ENCODE measurements around the gene CTIF. TPM values are rescaled to one million over a fixed set of nuclear protein-coding genes. Genes with fewer than 3 reads are reported as not detected.

Gene CTIF
- total RNA-seq, 4 donors from 2014 or later = 29.0 to 61.5 (median 37.7) TPM

GRCh38 chr18:48660346-48661228 lies 121.8 kb downstream of the CTIF start:
- TF ChIP-seq CTCF (IDR thresholded peaks at IDR 0.05) (no peak), EP300 (IDR thresholded peaks at IDR 0.05) (no peak), POLR2AphosphoS5 (IDR thresholded peaks at IDR 0.05) (no peak), POLR2A (IDR thresholded peaks at IDR 0.05) (no peak)
- H3K36me3 ChIP-seq = peaks cover 4% of the 10 kb centered on the region
- H3K27ac ChIP-seq = no peak overlapping the region
- no peak overlapping the region for H3K4me3 ChIP-seq
- no peaks in the 10 kb centered on the region for H3K27me3 ChIP-seq
- H3K4me1 ChIP-seq = peaks cover 7% of the 10 kb centered on the region
- no peaks in the 10 kb centered on the region for H3K9me3 ChIP-seq
- peak in 1 of 2 donors; percentile 65 for DNase-seq (ENCODE audit: low spot score in 2 of 2)
- 92% methylated on average over 7 of the region's 7 CpGs for WGBS

GRCh38 chr18:48661421-48661820 lies 122.6 kb downstream of the CTIF start:
- 77% methylated on average over 7 of the region's 7 CpGs for WGBS
- peaks cover 12% of the 10 kb centered on the region for H3K36me3 ChIP-seq
- H3K4me1 ChIP-seq = peaks cover 7% of the 10 kb centered on the region
- H3K27me3 ChIP-seq = no peaks in the 10 kb centered on the region
- peak in 1 of 2 donors; percentile 54 for DNase-seq (ENCODE audit: low spot score in 2 of 2)
- H3K4me3 ChIP-seq = no peak overlapping the region
- H3K9me3 ChIP-seq = no peaks in the 10 kb centered on the region
- H3K27ac ChIP-seq = no peak overlapping the region
- TF ChIP-seq POLR2AphosphoS5 (IDR thresholded peaks at IDR 0.05) (no peak), EP300 (IDR thresholded peaks at IDR 0.05) (no peak), CTCF (IDR thresholded peaks at IDR 0.05) (no peak), POLR2A (IDR thresholded peaks at IDR 0.05) (no peak)

- no peak for TF ChIP-seq POLR2A (IDR thresholded peaks at IDR 0.05)
- TF ChIP-seq POLR2AphosphoS5 (IDR thresholded peaks at IDR 0.05) = no peak
- no peak for TF ChIP-seq CTCF (IDR thresholded peaks at IDR 0.05)
- TF ChIP-seq EP300 (IDR thresholded peaks at IDR 0.05) = no peak
- H3K27me3 ChIP-seq = no peaks in the 10 kb centered on the region
- peak overlapping the region; percentile 16 for H3K27ac ChIP-seq
- no peak overlapping the region for H3K4me3 ChIP-seq
- H3K9me3 ChIP-seq = no peaks in the 10 kb centered on the region
- WGBS = 74% methylated on average over 9 of the region's 9 CpGs
- H3K36me3 ChIP-seq = peaks cover 16% of the 10 kb centered on the region
- peak in 1 of 2 donors; percentile 58 for DNase-seq (ENCODE audit: low spot score in 2 of 2)
- H3K4me1 ChIP-seq = peaks cover 7% of the 10 kb centered on the region
Measured at GRCh38 chr18:48662011-48662661, 123.3 kb downstream of the CTIF start.

GRCh38 chr18:48663096-48663930 lies 124.5 kb downstream of the CTIF start:
- peak in 1 of 2 donors; percentile 71 for DNase-seq (ENCODE audit: low spot score in 2 of 2)
- WGBS = 91% methylated on average over 13 of the region's 14 CpGs
- no peak overlapping the region for H3K27ac ChIP-seq
- H3K4me1 ChIP-seq = peaks cover 7% of the 10 kb centered on the region
- H3K27me3 ChIP-seq = no peaks in the 10 kb centered on the region
- TF ChIP-seq POLR2A (IDR thresholded peaks at IDR 0.05) (no peak), POLR2AphosphoS5 (IDR thresholded peaks at IDR 0.05) (no peak), CTCF (IDR thresholded peaks at IDR 0.05) (no peak), EP300 (IDR thresholded peaks at IDR 0.05) (no peak)
- peaks cover 21% of the 10 kb centered on the region for H3K36me3 ChIP-seq
- H3K4me3 ChIP-seq = no peak overlapping the region
- H3K9me3 ChIP-seq = no peaks in the 10 kb centered on the region
